HL-60 (cell line): ENCODE measurements around the gene CDH15.

Experiments used
- GABPA ChIP-seq: IDR thresholded peaks from 2 replicates; pipeline ENCODE4 v1.6.1; 2012; ENCODE audit warnings: low read depth
- POLR2AphosphoS5 ChIP-seq: IDR thresholded peaks from 2 replicates; pipeline ENCODE4 v1.6.1; 2012; ENCODE audit warnings: low read depth
- TF ChIP-seq, protein P1 (sequence below): IDR thresholded peaks from one replicate; pipeline ENCODE4 v1.5.1; 2011; ENCODE audit warnings: low read length, control low read depth, inconsistent platforms; ENCODE audit not compliant: insufficient read depth
- TF ChIP-seq, protein P2 (sequence below): IDR thresholded peaks from 2 replicates; pipeline ENCODE4 v1.6.1; 2012; ENCODE audit warnings: low read depth; ENCODE audit not compliant: insufficient replicate concordance

DNA sequence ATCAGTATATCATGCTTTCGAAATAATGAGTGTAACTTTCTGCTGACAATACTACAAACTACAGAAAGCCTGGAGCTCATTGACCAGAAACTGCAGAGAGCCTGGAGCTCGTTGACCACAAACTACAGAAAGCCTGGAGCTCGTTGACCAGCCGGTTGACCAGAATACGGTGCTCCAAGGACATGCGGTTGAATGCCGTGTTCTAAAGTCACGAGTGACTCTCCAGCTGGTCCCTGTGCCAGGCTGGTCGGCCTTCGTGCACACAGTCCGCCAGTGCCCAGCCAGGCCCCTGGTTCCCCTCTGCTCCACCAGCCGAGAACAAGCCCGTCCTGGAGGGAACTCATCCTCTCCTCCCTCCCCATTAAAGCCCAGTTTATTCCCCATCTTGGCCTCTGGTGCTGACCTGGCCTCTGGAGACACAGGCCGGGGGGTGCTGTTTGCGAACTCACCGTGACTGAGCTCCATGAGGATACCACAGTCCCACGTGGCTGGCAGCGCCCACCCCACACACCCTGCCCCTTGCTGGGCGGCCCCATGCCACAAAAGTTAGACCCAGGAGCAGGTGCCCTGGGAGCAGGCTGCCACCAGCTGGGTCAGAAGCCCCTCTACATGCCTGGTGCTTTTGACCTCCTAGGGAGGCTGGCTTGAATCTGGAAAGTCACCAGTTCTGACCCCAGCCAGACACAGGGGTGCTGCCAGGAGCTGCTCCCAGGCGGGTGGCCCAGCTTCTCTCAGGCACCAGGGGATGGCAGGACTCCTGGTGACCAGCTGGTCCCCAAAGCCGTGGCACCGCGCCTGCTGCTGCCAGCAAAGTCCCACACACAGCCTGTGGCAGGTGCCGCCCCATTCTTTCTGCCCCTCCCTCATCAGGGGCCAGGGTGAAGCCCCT is 15.5 kb upstream of the CDH15 start:
- TF ChIP-seq, protein P1, sequence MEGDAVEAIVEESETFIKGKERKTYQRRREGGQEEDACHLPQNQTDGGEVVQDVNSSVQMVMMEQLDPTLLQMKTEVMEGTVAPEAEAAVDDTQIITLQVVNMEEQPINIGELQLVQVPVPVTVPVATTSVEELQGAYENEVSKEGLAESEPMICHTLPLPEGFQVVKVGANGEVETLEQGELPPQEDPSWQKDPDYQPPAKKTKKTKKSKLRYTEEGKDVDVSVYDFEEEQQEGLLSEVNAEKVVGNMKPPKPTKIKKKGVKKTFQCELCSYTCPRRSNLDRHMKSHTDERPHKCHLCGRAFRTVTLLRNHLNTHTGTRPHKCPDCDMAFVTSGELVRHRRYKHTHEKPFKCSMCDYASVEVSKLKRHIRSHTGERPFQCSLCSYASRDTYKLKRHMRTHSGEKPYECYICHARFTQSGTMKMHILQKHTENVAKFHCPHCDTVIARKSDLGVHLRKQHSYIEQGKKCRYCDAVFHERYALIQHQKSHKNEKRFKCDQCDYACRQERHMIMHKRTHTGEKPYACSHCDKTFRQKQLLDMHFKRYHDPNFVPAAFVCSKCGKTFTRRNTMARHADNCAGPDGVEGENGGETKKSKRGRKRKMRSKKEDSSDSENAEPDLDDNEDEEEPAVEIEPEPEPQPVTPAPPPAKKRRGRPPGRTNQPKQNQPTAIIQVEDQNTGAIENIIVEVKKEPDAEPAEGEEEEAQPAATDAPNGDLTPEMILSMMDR, result no peak
- TF ChIP-seq, protein P2, sequence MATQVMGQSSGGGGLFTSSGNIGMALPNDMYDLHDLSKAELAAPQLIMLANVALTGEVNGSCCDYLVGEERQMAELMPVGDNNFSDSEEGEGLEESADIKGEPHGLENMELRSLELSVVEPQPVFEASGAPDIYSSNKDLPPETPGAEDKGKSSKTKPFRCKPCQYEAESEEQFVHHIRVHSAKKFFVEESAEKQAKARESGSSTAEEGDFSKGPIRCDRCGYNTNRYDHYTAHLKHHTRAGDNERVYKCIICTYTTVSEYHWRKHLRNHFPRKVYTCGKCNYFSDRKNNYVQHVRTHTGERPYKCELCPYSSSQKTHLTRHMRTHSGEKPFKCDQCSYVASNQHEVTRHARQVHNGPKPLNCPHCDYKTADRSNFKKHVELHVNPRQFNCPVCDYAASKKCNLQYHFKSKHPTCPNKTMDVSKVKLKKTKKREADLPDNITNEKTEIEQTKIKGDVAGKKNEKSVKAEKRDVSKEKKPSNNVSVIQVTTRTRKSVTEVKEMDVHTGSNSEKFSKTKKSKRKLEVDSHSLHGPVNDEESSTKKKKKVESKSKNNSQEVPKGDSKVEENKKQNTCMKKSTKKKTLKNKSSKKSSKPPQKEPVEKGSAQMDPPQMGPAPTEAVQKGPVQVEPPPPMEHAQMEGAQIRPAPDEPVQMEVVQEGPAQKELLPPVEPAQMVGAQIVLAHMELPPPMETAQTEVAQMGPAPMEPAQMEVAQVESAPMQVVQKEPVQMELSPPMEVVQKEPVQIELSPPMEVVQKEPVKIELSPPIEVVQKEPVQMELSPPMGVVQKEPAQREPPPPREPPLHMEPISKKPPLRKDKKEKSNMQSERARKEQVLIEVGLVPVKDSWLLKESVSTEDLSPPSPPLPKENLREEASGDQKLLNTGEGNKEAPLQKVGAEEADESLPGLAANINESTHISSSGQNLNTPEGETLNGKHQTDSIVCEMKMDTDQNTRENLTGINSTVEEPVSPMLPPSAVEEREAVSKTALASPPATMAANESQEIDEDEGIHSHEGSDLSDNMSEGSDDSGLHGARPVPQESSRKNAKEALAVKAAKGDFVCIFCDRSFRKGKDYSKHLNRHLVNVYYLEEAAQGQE, result no peak
- TF ChIP-seq POLR2AphosphoS5, result no peak; the same call in 1 of the 2 replicates
- no peak for TF ChIP-seq GABPA
